Testis (tissue), 3 donors: ENCODE data around the gene SYCP2. TPM values are rescaled to one million over a fixed set of nuclear protein-coding genes. Genes with fewer than 3 reads are reported as not detected.

Experiments used
- DNase-seq: peaks from one replicate; pipeline ENCODE4 v3.0.0-alpha.2; 2019
- H3K27ac ChIP-seq, 2 donors: fragments of 200-600 bp; sonication (generic); one replicate each; pipeline ENCODE4 v1.5.1; 2019
- H3K27me3 ChIP-seq: fragments of 200-600 bp; sonication (generic); one replicate; pipeline ENCODE4 v1.5.1; 2019
- H3K36me3 ChIP-seq: fragments of 200-600 bp; sonication (generic); one replicate; pipeline ENCODE4 v1.5.1; 2017; ENCODE audit warnings: low read depth; ENCODE audit errors: missing control alignments
- H3K4me1 ChIP-seq: fragments of 200-600 bp; sonication (generic); one replicate; pipeline ENCODE4 v1.5.1; 2019
- H3K4me3 ChIP-seq, 2 donors: fragments of 200-600 bp; sonication (generic); one replicate each; pipeline ENCODE4 v1.5.1; 2017 to 2019
- H3K9me3 ChIP-seq: fragments of 200-600 bp; sonication (generic); one replicate; pipeline ENCODE4 v1.5.1; 2017
- CTCF ChIP-seq, 3 experiments: fragments of 450-650 bp in 2 of 3; fragments of 200-600 bp in 1 of 3; sonication (generic) in 1 of 3; IDR thresholded peaks; one replicate each; pipeline ENCODE4 v1.5.1; 2016 to 2019; ENCODE audit warnings: antibody characterized with exemption in 3 of 3, mild to moderate bottlenecking in 2 of 3, moderate library complexity in 1 of 3
- POLR2A ChIP-seq: fragments of 450-650 bp; IDR thresholded peaks from one replicate; pipeline ENCODE4 v1.6.1; 2017; ENCODE audit warnings: antibody characterized with exemption, mild to moderate bottlenecking, moderate library complexity
- WGBS, 2 donors: methylation state at CpG; one replicate each; pipeline ENCODE4 v1.1.5; 2018; 5-methylcytosine and 5-hydroxymethylcytosine counted together
- intact Hi-C: fragments of 100-400 bp; cut with DNase I; formaldehyde crosslinking; loops from one replicate; pipeline ENCODE4 v1.15.1; 2023; ENCODE audit warnings: low total_unique reads
- polyA plus RNA-seq: library from polyadenylated mRNA; stranded (reverse); fragments of 350-450 nt; fragmentation: Illumina TruSeq; extraction: RNeasy Lipid Tissue Mini Kit (QIAGEN cat#74804); gene quantifications from one replicate; pipeline ENCODE4 v1.2.3, GENCODE V29; 2014; ENCODE audit warnings: low read depth, low replicate concordance; ENCODE audit not compliant: insufficient read depth
- total RNA-seq, 2 donors: library from RNA; depleted of rRNA; stranded (reverse); fragments of >200 nt; gene quantifications; one replicate each; pipeline ENCODE4 v1.2.3, GENCODE V29; 2016

Gene SYCP2
- total and polyA plus RNA-seq, 3 donors from 2014 or later: 18.8 to 55.8 (median 23.8) TPM

- peak; percentile 23 for DNase-seq
- no peak for TF ChIP-seq CTCF (IDR thresholded peaks at IDR 0.05)
- TF ChIP-seq POLR2A: no peak
- Histone ChIP-seq H3K4me1 (peaks cover 14% of the 10 kb centered on the region), H3K27me3 (no peaks in the 10 kb centered on the region), H3K27ac (no peak overlapping the region), H3K9me3 (no peaks in the 10 kb centered on the region), H3K4me3 (no peak overlapping the region), H3K36me3 (no peaks in the 10 kb centered on the region)
- 66 to 71% methylated on average over 18 to 23 of the region's 23 CpGs for WGBS, 2 donors
- intact Hi-C loops: no loop called here
Measured at GRCh38 chr20:59831024-59831915, 102.2 kb downstream of the SYCP2 start.

- no peak for TF ChIP-seq CTCF (IDR thresholded peaks at IDR 0.05)
- TF ChIP-seq POLR2A: no peak
Measured at GRCh38 chr20:59830665-59831023, 102.8 kb downstream of the SYCP2 start.

GRCh38 chr20:59829786-59830664, 103.4 kb downstream of the SYCP2 start:
- WGBS, 2 donors: 84 to 87% methylated on average over 12 of the region's 12 CpGs
- no peak for TF ChIP-seq POLR2A
- no peak for TF ChIP-seq CTCF (IDR thresholded peaks at IDR 0.05)
- peaks cover 1% of the 10 kb centered on the region for H3K4me1 ChIP-seq
- H3K27ac ChIP-seq: no peak overlapping the region
- no peaks in the 10 kb centered on the region for H3K36me3 ChIP-seq
- H3K27me3 ChIP-seq: no peaks in the 10 kb centered on the region
- no peaks in the 10 kb centered on the region for H3K9me3 ChIP-seq
- H3K4me3 ChIP-seq: no peak overlapping the region
- intact Hi-C loops: no loop called here
- DNase-seq: peak; percentile 1

More at GRCh38 chr20:59830665-59831023, 102.8 kb downstream of the SYCP2 start:
- no peaks in the 10 kb centered on the region for H3K27me3 ChIP-seq
- DNase-seq: peak; percentile 10
- no peak overlapping the region for H3K4me3 ChIP-seq
- H3K9me3 ChIP-seq: no peaks in the 10 kb centered on the region
- H3K4me1 ChIP-seq: peaks cover 7% of the 10 kb centered on the region
- H3K36me3 ChIP-seq: no peaks in the 10 kb centered on the region
- no peak overlapping the region for H3K27ac ChIP-seq
- intact Hi-C loops: no loop called here
- WGBS, 2 donors: 90% methylated on average over 5 of the region's 6 CpGs; no CpG with 5 or more reads in 1 of the 2 donors

GRCh38 chr20:59829054-59829785, 104.2 kb downstream of the SYCP2 start:
- Histone ChIP-seq H3K4me1 (no peaks in the 10 kb centered on the region), H3K27ac (no peak overlapping the region), H3K9me3 (no peaks in the 10 kb centered on the region), H3K4me3 (no peak overlapping the region), H3K36me3 (no peaks in the 10 kb centered on the region), H3K27me3 (no peaks in the 10 kb centered on the region)
- intact Hi-C loops: no loop called here
- TF ChIP-seq POLR2A: no peak
- TF ChIP-seq CTCF (IDR thresholded peaks at IDR 0.05): no peak
- 89 to 92% methylated on average over 13 to 19 of the region's 19 CpGs for WGBS, 2 donors
- DNase-seq: peak; percentile 8
